ENCODE measurements around the gene NUP210.

NUP210 gene

GRCh38 chr3:13289771-13290285 is 130.3 kb downstream of the NUP210 start:
- DNase-seq (ENCODE audit: low spot score), result no peak

- no peak for DNase-seq (ENCODE audit: low spot score)
Measured at GRCh38 chr3:13288732-13289718, 131.1 kb downstream of the NUP210 start.

- no peak for DNase-seq (ENCODE audit: low spot score)
Measured at GRCh38 chr3:13287833-13288232, 132.3 kb downstream of the NUP210 start.

- DNase-seq (ENCODE audit: low spot score), result no peak
Measured at GRCh38 chr3:13286873-13287272, 133.2 kb downstream of the NUP210 start.

GRCh38 chr3:13285007-13285567 is 135.0 kb downstream of the NUP210 start:
- DNase-seq (ENCODE audit: low spot score), result no peak

GRCh38 chr3:13283877-13284264 is 136.3 kb downstream of the NUP210 start:
- DNase-seq (ENCODE audit: low spot score), result no peak

GRCh38 chr3:13282986-13283876 is 136.9 kb downstream of the NUP210 start:
- no peak for DNase-seq (ENCODE audit: low spot score)

- no peak for DNase-seq (ENCODE audit: low spot score)
Measured at GRCh38 chr3:13282358-13282985, 137.7 kb downstream of the NUP210 start.

GRCh38 chr3:13281507-13282357 is 138.4 kb downstream of the NUP210 start:
- no peak for DNase-seq (ENCODE audit: low spot score)

- no peak for DNase-seq (ENCODE audit: low spot score)
Measured at GRCh38 chr3:13280811-13281506, 139.2 kb downstream of the NUP210 start.

- no peak for DNase-seq (ENCODE audit: low spot score)
Measured at GRCh38 chr3:13280122-13280790, 139.9 kb downstream of the NUP210 start.

- no peak for DNase-seq (ENCODE audit: low spot score)
Measured at GRCh38 chr3:13279532-13279910, 140.6 kb downstream of the NUP210 start.

- DNase-seq (ENCODE audit: low spot score), result no peak
Measured at GRCh38 chr3:13278783-13279531, 141.2 kb downstream of the NUP210 start.

GRCh38 chr3:13277860-13278531 is 142.1 kb downstream of the NUP210 start:
- DNase-seq (ENCODE audit: low spot score), result no peak

- DNase-seq (ENCODE audit: low spot score), result no peak
Measured at GRCh38 chr3:13277196-13277813, 142.8 kb downstream of the NUP210 start.

GRCh38 chr3:13276438-13277195 is 143.5 kb downstream of the NUP210 start:
- no peak for DNase-seq (ENCODE audit: low spot score)
